ENCODE measurements around the gene PRKX.

- TF ChIP-seq POLR2A (IDR thresholded peaks at IDR 0.05) (no peak), CTCF (IDR thresholded peaks at IDR 0.05) (no peak)
These were observed 76.6 kb downstream of the PRKX start for GRCh38 chrX:3636803-3637202.

Measured in adrenal gland (tissue), 5 donors.